HG03103 (cell line): ENCODE results near the gene COL25A1.
"Not testable (repeated sequence)": the region's sequence is repeated elsewhere in the genome, so short reads cannot be mapped to it uniquely, and the experiment has no call there.

ENCODE experiments used
- ATAC-seq: cut with Tn5 transposase; IDR thresholded peaks from one replicate; pipeline ENCODE4 v1.9.1; 2021; ENCODE audit warnings: low read depth; ENCODE audit not compliant: unreplicated experiment

Gene COL25A1

GRCh38 chr4:108885211-108885610 lies 417.2 kb downstream of the COL25A1 start:
- no peak for ATAC-seq

- no peak for ATAC-seq
Measured at GRCh38 chr4:108884596-108884995, 417.9 kb downstream of the COL25A1 start.

GRCh38 chr4:108881986-108882385 lies 420.5 kb downstream of the COL25A1 start:
- no peak for ATAC-seq

GRCh38 chr4:108881190-108881589 lies 421.3 kb downstream of the COL25A1 start:
- ATAC-seq = no peak

DNA sequence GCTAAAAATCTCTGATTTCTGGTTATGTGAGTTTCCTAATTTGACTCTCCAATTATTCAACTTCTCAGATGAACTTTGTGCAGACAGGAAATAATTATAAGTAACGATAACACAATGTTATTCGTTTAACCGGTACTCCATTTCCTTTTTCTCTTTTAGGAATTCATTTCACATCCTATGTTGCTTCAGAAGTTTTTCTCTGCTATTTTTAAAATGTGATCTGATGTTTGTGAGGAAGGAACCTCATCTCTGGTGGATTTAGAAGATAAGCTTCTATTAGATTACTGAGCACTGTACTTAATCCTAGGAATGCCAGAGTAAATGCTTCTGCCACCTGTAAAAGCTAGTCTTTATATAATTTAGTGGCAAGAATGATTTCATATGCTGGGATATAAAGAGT lies 423.7 kb downstream of the COL25A1 start:
- no peak for ATAC-seq

GRCh38 chr4:108877821-108878220 lies 424.6 kb downstream of the COL25A1 start:
- no peak for ATAC-seq

GRCh38 chr4:108874806-108875205 lies 427.7 kb downstream of the COL25A1 start:
- no peak for ATAC-seq

DNA sequence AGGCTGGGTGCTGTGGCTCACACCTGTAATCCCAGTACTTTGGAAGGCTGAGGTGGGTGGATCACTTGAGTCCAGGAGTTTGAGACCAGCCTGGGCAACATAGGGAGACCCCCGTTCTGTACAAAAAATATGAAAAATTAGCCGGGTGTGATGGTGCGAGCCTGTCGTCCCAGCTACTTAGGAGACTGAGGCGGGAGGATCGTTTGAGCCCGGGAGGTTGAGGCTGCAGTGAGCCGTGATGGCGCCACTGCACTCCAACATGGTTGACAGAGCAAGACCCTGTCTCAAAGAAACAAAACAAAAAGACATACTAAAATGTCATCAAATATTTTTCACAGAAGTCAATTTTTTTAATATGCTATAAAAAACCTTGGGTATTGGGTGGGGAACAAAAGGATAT lies 432.5 kb downstream of the COL25A1 start:
- ATAC-seq = not testable (repeated sequence)

- no peak for ATAC-seq
Measured at GRCh38 chr4:108868606-108869227, 433.7 kb downstream of the COL25A1 start.

- ATAC-seq = no peak
Measured at GRCh38 chr4:108867476-108867875, 435.0 kb downstream of the COL25A1 start.

DNA sequence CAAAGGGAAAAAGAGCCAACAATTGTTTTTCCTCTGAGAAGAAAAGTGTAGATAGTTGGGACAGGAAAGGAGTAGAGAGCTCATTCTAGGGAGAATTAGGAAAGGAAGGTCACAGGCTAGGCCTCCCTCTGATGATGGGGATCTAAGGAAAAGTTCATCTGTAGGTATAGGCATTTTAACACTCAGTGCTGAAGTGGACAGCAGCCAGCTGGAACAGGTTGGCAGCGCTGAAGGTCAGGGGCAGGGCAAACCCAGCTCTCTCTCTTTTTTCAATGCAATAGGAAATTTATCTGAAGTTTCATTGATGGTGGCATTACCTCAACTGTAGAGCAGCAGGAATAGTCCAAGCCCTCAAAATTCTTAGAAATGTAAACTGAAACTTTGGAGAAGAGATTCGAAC lies 441.1 kb downstream of the COL25A1 start:
- ATAC-seq = no peak

DNA sequence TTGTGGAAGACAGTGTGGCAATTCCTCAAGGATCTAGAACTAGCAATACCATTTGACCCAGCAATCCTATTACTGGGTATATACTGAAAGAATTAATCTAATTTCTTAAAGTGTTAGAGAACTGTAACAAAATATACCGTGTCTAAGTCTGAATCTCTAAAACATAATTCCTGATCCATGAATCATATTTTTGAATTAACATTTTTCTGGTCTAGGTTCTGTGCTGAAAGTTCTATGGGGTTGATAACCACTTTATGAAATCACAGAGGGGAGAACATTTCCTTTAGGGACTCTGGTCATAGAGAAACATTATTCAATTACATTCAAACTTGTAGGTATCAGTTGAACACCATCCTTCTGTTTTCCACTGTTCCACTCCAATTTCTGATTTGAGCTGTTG lies 447.7 kb downstream of the COL25A1 start:
- ATAC-seq = no peak

DNA sequence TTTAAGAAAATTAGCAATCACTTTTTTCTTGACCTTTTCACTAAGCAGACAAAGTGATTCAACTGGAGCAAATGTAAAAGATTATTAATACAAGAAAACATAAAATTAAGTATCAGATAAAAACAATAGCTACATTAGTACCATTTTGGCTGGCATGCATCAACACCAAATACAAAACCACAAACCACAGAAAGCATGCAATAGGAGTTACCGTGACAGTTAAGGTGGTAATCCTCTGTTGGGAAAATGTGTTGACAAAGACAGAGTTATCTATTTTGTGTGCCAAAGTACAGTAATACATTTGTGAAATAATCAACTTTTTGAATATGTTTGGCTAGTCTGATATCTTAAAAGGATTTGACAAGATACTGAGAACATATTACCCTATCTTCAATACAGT lies 449.8 kb downstream of the COL25A1 start:
- ATAC-seq = no peak

- ATAC-seq = no peak
Measured at GRCh38 chr4:108851366-108851765, 451.1 kb downstream of the COL25A1 start.

GRCh38 chr4:108850219-108850649 lies 452.2 kb downstream of the COL25A1 start:
- ATAC-seq = no peak

- peak; percentile 95 for ATAC-seq
Measured at GRCh38 chr4:108849611-108850168, 452.8 kb downstream of the COL25A1 start.

DNA sequence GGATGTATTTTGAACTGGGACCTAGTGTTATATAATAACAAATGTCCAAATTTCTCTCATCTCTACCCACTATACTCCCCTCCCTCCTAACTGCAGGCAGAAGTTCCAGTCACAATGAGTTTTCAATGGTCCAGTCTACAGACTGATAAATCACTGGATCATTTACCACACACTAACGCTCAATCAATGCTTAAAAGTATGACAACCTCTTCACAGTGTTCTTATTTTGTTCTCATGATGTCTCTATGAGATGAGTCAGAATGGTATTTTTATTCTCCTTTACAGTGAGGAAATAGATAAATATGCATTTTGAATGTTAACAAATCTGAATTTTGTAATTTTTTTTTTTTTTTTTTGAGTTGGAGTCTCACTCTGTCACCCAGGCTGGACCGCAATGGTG lies 455.9 kb downstream of the COL25A1 start:
- ATAC-seq = no peak

- no peak for ATAC-seq
Measured at GRCh38 chr4:108840426-108840975, 462.0 kb downstream of the COL25A1 start.

DNA sequence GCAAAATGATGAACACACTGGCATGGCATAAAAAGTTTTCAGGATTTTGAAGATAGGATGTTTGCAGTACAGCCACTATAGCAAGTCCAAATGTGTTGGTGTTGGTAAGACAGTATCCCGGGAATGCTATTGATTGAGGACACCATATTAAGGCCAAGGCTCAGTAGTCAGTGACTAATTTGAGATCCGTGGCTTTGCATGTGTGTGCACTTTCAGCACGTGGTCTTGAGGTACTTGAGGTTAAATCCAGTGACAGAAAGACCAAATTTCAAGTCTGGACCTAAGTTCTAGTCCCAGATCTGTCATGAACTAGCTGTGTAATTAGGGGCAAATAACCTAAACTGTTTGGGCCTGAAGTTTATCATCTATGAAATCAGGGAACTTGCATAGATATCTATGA lies 463.1 kb downstream of the COL25A1 start:
- no peak for ATAC-seq

DNA sequence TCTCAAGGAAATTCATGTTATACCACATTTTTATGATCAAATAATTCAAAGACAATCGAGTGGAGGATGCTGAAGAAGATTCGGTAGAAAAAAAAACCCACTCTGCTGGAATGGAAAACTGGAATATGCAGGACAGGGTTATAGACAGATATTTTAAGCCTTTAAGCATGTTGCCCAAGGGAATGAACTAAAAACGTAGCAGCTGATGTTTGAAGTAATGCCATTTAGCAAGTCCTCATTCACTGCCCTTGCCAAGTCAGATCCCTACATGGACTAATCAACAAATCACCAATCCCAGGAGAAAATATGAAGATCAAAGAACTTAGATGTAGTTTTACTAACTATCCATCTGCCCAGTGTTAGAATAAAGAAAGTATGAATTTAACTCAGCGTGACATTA lies 464.0 kb downstream of the COL25A1 start:
- no peak for ATAC-seq

GRCh38 chr4:108834835-108835384 lies 467.5 kb downstream of the COL25A1 start:
- ATAC-seq = no peak
